ENCODE results near the gene JAZF1. TPM values are rescaled to one million over a fixed set of nuclear protein-coding genes. Genes with fewer than 3 reads are reported as not detected.

The JAZF1 gene
- total RNA-seq, 1 experiment from 2014 or later = 3.4 TPM

DNA sequence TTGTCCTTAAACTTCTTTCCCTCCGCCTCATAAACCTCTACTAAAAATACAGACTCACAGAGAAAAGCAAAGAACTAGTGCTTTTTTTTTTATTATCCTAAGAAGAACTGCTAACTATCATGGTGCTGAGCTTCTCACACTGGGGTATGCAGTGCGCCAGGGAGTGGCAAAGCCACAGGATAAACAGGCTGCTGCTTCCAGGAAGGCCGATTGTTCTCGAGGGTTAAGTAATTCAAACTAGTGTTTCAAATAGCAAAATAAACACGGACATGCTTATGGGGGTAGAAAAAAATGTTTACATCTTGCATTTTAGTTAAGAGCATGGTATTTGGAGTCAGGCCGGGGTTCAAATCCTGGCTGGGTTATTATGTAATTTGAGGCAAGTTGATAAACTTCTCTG, 283.6 kb downstream of the JAZF1 start:
- POLR2A ChIA-PET = no interaction called here
- Histone ChIP-seq H2AFZ (ENCODE audit: low read depth, low read length, poor library complexity, severe bottlenecking) (no peak overlapping the region), H3K4me2 (ENCODE audit: low read length) (no peak overlapping the region), H3K36me3 (ENCODE audit: control insufficient read depth in 1 of 2, insufficient read depth in 2 of 2, low read length in 2 of 2) (no peaks in the 10 kb centered on the region), H3K4me1 (ENCODE audit: control insufficient read depth in 1 of 2, insufficient read depth in 2 of 2, low read length in 2 of 2) (no peaks in the 10 kb centered on the region), H3K27ac (ENCODE audit: low read depth, low read length) (no peak overlapping the region), H3K9me3 (ENCODE audit: control insufficient read depth in 1 of 2, insufficient read depth in 1 of 2, low read depth in 1 of 2, low read length in 2 of 2) (no peaks in the 10 kb centered on the region), H4K20me1 (ENCODE audit: insufficient read depth) (no peaks in the 10 kb centered on the region), H3K9ac (ENCODE audit: low read length) (no peak overlapping the region), H3K79me2 (ENCODE audit: insufficient read depth, low read length) (no peaks in the 10 kb centered on the region), H3K27me3 (ENCODE audit: insufficient read depth, low read length) (no peaks in the 10 kb centered on the region), H3K4me3 (replicated peaks in 1 of 2; ENCODE audit: low read depth in 1 of 2, low read length in 2 of 2) (no peak overlapping the region), H3K9me2 (ENCODE audit: insufficient read depth) (no peaks in the 10 kb centered on the region)
- RAD21 ChIA-PET (ENCODE audit: low non-redundant PET in 1 of 2, low total read pairs in 2 of 2, uncharacterized antibody in 2 of 2, unreplicated experiment in 2 of 2) = no interaction called here
- TF ChIP-seq, protein P1, sequence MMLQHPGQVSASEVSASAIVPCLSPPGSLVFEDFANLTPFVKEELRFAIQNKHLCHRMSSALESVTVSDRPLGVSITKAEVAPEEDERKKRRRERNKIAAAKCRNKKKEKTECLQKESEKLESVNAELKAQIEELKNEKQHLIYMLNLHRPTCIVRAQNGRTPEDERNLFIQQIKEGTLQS (IDR thresholded peaks at IDR 0.05) = no peak
- no peak for TF ChIP-seq ZNF274 (IDR thresholded peaks at IDR 0.05; ENCODE audit: low read depth, low read length)
- DNase-seq (ENCODE audit: low read depth, low spot score) (no peak), ATAC-seq (no peak)
- no TSS peak for BruUV-seq (replicated peaks)
- CTCF ChIA-PET = no interaction called here
- intact Hi-C loops (cut with micrococcal nuclease) = no loop called here

GRCh38 chr7:27895551-27895950, 285.0 kb downstream of the JAZF1 start:
- Histone ChIP-seq H3K9ac (ENCODE audit: low read length) (no peak overlapping the region), H3K9me2 (ENCODE audit: insufficient read depth) (no peaks in the 10 kb centered on the region), H4K20me1 (ENCODE audit: insufficient read depth) (no peaks in the 10 kb centered on the region), H3K9me3 (ENCODE audit: control insufficient read depth in 1 of 2, insufficient read depth in 1 of 2, low read depth in 1 of 2, low read length in 2 of 2) (no peaks in the 10 kb centered on the region), H2AFZ (ENCODE audit: low read depth, low read length, poor library complexity, severe bottlenecking) (no peak overlapping the region), H3K27ac (ENCODE audit: low read depth, low read length) (no peak overlapping the region), H3K27me3 (ENCODE audit: insufficient read depth, low read length) (no peaks in the 10 kb centered on the region), H3K79me2 (ENCODE audit: insufficient read depth, low read length) (no peaks in the 10 kb centered on the region), H3K4me2 (ENCODE audit: low read length) (no peak overlapping the region), H3K36me3 (ENCODE audit: control insufficient read depth in 1 of 2, insufficient read depth in 2 of 2, low read length in 2 of 2) (no peaks in the 10 kb centered on the region), H3K4me3 (replicated peaks in 1 of 2; ENCODE audit: low read depth in 1 of 2, low read length in 2 of 2) (no peak overlapping the region), H3K4me1 (ENCODE audit: control insufficient read depth in 1 of 2, insufficient read depth in 2 of 2, low read length in 2 of 2) (no peaks in the 10 kb centered on the region)
- intact Hi-C loops (cut with micrococcal nuclease) = no loop called here
- RAD21 ChIA-PET (ENCODE audit: low non-redundant PET in 1 of 2, low total read pairs in 2 of 2, uncharacterized antibody in 2 of 2, unreplicated experiment in 2 of 2) = no interaction called here
- POLR2A ChIA-PET = no interaction called here
- CTCF ChIA-PET = no interaction called here
- no TSS peak for BruUV-seq (replicated peaks)
- DNase-seq (ENCODE audit: low read depth, low spot score) (no peak), ATAC-seq (no peak)
- TF ChIP-seq RAD21 (IDR thresholded peaks at IDR 0.05; ENCODE audit: low read depth) = no peak
- TF ChIP-seq TCF7L2 (IDR thresholded peaks at IDR 0.05; ENCODE audit: borderline replicate concordance, extremely low read depth, insufficient read depth, insufficient read length) = no peak
- no peak for TF ChIP-seq ZBTB33 (IDR thresholded peaks at IDR 0.05; ENCODE audit: extremely low read depth, insufficient replicate concordance, low read length)
- no peak for TF ChIP-seq CTCF (IDR thresholded peaks at IDR 0.05 in 2 of 3, conservative IDR thresholded peaks at IDR 0.05 in 1 of 3; ENCODE audit: borderline replicate concordance in 1 of 3, insufficient read depth in 1 of 3, low read depth in 2 of 3, low read length in 2 of 3)
- TF ChIP-seq, protein P1 (IDR thresholded peaks at IDR 0.05) = no peak
- no peak for TF ChIP-seq POLR2AphosphoS5 (IDR thresholded peaks at IDR 0.05; ENCODE audit: low read depth, low read length)
- no peak for TF ChIP-seq YY1 (IDR thresholded peaks at IDR 0.05; ENCODE audit: extremely low read depth, insufficient replicate concordance, low read depth, low read length)
- no peak for TF ChIP-seq CBX3 (IDR thresholded peaks at IDR 0.05; ENCODE audit: low read depth)
- TF ChIP-seq SP1 (IDR thresholded peaks at IDR 0.05; ENCODE audit: low read depth) = no peak
- no peak for TF ChIP-seq ZFX (IDR thresholded peaks at IDR 0.05)
- no peak for TF ChIP-seq FOSL1 (IDR thresholded peaks at IDR 0.05; ENCODE audit: low read depth)
- no peak for TF ChIP-seq JUND (IDR thresholded peaks at IDR 0.05)
